ENCODE results near the gene CHST9. TPM values are rescaled to one million over a fixed set of nuclear protein-coding genes. Genes with fewer than 3 reads are reported as not detected.

Gene CHST9
- total and polyA plus RNA-seq, 2 of the 13 experiments (the other 11 are each of a cell fraction or from before 2014, with no cell fraction given): 3.2 to 9.6 TPM

DNA sequence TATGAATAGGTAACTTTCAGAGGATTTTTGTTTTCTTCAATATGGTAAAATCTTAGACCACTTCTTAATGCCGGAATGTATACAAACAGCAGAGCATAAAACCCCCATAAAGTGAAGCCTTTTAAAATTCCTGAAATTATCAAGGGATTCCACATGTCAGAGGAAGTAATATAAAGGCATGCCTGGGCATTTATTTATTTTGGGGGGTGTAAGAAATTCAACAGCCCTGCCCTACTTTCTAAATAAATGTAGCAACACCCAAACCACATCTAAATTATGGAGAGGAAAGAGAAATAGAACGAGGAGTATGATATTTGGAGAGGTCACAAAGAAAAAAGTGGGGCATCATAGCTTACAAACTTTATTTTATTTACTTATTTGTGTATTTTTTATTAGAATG, 9.9 kb downstream of the CHST9 start (continued):
- TF ChIP-seq, protein P1, sequence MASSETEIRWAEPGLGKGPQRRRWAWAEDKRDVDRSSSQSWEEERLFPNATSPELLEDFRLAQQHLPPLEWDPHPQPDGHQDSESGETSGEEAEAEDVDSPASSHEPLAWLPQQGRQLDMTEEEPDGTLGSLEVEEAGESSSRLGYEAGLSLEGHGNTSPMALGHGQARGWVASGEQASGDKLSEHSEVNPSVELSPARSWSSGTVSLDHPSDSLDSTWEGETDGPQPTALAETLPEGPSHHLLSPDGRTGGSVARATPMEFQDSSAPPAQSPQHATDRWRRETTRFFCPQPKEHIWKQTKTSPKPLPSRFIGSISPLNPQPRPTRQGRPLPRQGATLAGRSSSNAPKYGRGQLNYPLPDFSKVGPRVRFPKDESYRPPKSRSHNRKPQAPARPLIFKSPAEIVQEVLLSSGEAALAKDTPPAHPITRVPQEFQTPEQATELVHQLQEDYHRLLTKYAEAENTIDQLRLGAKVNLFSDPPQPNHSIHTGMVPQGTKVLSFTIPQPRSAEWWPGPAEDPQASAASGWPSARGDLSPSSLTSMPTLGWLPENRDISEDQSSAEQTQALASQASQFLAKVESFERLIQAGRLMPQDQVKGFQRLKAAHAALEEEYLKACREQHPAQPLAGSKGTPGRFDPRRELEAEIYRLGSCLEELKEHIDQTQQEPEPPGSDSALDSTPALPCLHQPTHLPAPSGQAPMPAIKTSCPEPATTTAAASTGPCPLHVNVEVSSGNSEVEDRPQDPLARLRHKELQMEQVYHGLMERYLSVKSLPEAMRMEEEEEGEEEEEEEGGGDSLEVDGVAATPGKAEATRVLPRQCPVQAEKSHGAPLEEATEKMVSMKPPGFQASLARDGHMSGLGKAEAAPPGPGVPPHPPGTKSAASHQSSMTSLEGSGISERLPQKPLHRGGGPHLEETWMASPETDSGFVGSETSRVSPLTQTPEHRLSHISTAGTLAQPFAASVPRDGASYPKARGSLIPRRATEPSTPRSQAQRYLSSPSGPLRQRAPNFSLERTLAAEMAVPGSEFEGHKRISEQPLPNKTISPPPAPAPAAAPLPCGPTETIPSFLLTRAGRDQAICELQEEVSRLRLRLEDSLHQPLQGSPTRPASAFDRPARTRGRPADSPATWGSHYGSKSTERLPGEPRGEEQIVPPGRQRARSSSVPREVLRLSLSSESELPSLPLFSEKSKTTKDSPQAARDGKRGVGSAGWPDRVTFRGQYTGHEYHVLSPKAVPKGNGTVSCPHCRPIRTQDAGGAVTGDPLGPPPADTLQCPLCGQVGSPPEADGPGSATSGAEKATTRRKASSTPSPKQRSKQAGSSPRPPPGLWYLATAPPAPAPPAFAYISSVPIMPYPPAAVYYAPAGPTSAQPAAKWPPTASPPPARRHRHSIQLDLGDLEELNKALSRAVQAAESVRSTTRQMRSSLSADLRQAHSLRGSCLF (CRISPR knock-in tag; IDR thresholded peaks at IDR 0.05; ENCODE audit: borderline replicate concordance): no peak
- no peak for TF ChIP-seq ZSCAN9 (CRISPR knock-in tag; IDR thresholded peaks at IDR 0.05; ENCODE audit: borderline replicate concordance)
- no peak for TF ChIP-seq KAT2B (IDR thresholded peaks at IDR 0.05; ENCODE audit: borderline replicate concordance, low read depth, low read length)
- no peak for TF ChIP-seq ZSCAN21 (CRISPR knock-in tag; IDR thresholded peaks at IDR 0.05; ENCODE audit: borderline replicate concordance)
- no peak for TF ChIP-seq ZNF3 (CRISPR knock-in tag; IDR thresholded peaks at IDR 0.05)
- TF ChIP-seq, protein P2, sequence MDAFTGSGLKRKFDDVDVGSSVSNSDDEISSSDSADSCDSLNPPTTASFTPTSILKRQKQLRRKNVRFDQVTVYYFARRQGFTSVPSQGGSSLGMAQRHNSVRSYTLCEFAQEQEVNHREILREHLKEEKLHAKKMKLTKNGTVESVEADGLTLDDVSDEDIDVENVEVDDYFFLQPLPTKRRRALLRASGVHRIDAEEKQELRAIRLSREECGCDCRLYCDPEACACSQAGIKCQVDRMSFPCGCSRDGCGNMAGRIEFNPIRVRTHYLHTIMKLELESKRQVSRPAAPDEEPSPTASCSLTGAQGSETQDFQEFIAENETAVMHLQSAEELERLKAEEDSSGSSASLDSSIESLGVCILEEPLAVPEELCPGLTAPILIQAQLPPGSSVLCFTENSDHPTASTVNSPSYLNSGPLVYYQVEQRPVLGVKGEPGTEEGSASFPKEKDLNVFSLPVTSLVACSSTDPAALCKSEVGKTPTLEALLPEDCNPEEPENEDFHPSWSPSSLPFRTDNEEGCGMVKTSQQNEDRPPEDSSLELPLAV (CRISPR knock-in tag; conservative IDR thresholded peaks at IDR 0.05; ENCODE audit: low read depth): no peak
- TF ChIP-seq, protein P3, sequence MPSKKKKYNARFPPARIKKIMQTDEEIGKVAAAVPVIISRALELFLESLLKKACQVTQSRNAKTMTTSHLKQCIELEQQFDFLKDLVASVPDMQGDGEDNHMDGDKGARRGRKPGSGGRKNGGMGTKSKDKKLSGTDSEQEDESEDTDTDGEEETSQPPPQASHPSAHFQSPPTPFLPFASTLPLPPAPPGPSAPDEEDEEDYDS (CRISPR knock-in tag; IDR thresholded peaks at IDR 0.05): no peak
- no peak for TF ChIP-seq ZNF724P (CRISPR knock-in tag; IDR thresholded peaks at IDR 0.05; ENCODE audit: borderline replicate concordance)
- TF ChIP-seq ZNF569 (CRISPR knock-in tag; IDR thresholded peaks at IDR 0.05; ENCODE audit: borderline replicate concordance): no peak
- TF ChIP-seq SP140L (CRISPR knock-in tag; IDR thresholded peaks at IDR 0.05; ENCODE audit: borderline replicate concordance): no peak
- TF ChIP-seq YEATS4 (CRISPR knock-in tag; IDR thresholded peaks at IDR 0.05; ENCODE audit: borderline replicate concordance): no peak
- TF ChIP-seq ZC3H4 (CRISPR knock-in tag; IDR thresholded peaks at IDR 0.05; ENCODE audit: borderline replicate concordance): no peak
- no peak for TF ChIP-seq ZNF543 (CRISPR knock-in tag; IDR thresholded peaks at IDR 0.05)
